A549 (cell line): ENCODE measurements around the gene EML4. TPM values are rescaled to one million over a fixed set of nuclear protein-coding genes. Genes with fewer than 3 reads are reported as not detected.
A peak's percentile ranks its signal among the peaks of the same experiment; 100 is the strongest.

Experiments
- ATAC-seq, 2 experiments: fragments of 200-7000 bp in 1 of 2; fragments of >200 bp in 1 of 2; cut with Nextera tagmentation in 1 of 2; cut with Tn5 transposase in 1 of 2; 3 replicates each; pipeline versions ENCODE4 v1.8.0 to v1.9.1; 2018 to 2020; ENCODE audit warnings: mild to moderate bottlenecking in 1 of 2, moderate library complexity in 1 of 2
- CTCF ChIA-PET: fragments of 300-600 bp; sonication (Branson Sonifier 250); formaldehyde crosslinking; extraction: SDS; loops from one replicate; lab custom pipeline; 2021; ENCODE audit warnings: antibody characterized with exemption, inconsistent platforms; lab: Yijun Ruan, JAX
- POLR2A ChIA-PET: fragments of 350-600 bp; formaldehyde crosslinking; extraction: SDS; loops from one replicate; lab custom pipeline; 2021; ENCODE audit warnings: antibody characterized with exemption, inconsistent platforms; lab: Yijun Ruan, JAX
- DNase-seq, 2 experiments: peaks; one replicate each; pipeline versions ENCODE4 v3.0.0 to v3.0.0-alpha.2; 2011 to 2016; ENCODE audit warnings: low read depth in 1 of 2, low spot score in 1 of 2
- FAIRE-seq: peaks from 2 replicates; lab custom pipeline; 2011; peaks lifted over from hg19 to GRCh38; lab: Jason Lieb, UNC
- H3K27ac ChIP-seq, 2 experiments: fragments of >200 bp; sonication (Bioruptor Twin); formaldehyde crosslinking; 3 replicates each; pipeline ENCODE4 v1.5.1; 2016 to 2017
- H3K4me1 ChIP-seq: fragments of >200 bp; sonication (Bioruptor Twin); formaldehyde crosslinking; 3 replicates; pipeline ENCODE4 v1.6.1; 2016
- H3K4me2 ChIP-seq: fragments of >200 bp; sonication (Bioruptor Twin); formaldehyde crosslinking; 3 replicates; pipeline ENCODE4 v1.6.1; 2016
- H3K4me3 ChIP-seq: fragments of >200 bp; sonication (Bioruptor Twin); formaldehyde crosslinking; 3 replicates; pipeline ENCODE4 v1.5.1; 2016
- H3K9me3 ChIP-seq: fragments of >200 bp; sonication (Bioruptor Twin); formaldehyde crosslinking; 3 replicates; pipeline ENCODE4 v1.6.1; 2016
- CHD4 ChIP-seq: fragments of 200-600 bp; sonication (generic); IDR thresholded peaks from 2 replicates; pipeline ENCODE4 v1.6.1; 2016; ENCODE audit warnings: antibody characterized with exemption, mild to moderate bottlenecking, borderline replicate concordance
- EHF ChIP-seq: fragments of 250-450 bp; sonication (Bioruptor Pico); IDR thresholded peaks from 2 replicates; pipeline ENCODE4 v1.5.0; 2020; ENCODE audit warnings: mild to moderate bottlenecking
- FOSB ChIP-seq: fragments of 250-450 bp; sonication (Bioruptor Pico); IDR thresholded peaks from 2 replicates; pipeline ENCODE4 v1.5.0; 2020; ENCODE audit warnings: mild to moderate bottlenecking, moderate library complexity
- FOSL2 ChIP-seq, 2 experiments: fragments of 450-650 bp in 1 of 2; fragments of >200 bp in 1 of 2; sonication (Bioruptor Twin) in 1 of 2; formaldehyde crosslinking; IDR thresholded peaks; 2 replicates each; pipeline versions ENCODE4 v1.5.0 to v1.6.1; 2016 to 2020; ENCODE audit warnings: mild to moderate bottlenecking in 1 of 2, moderate library complexity in 1 of 2
- GATA3 ChIP-seq: IDR thresholded peaks from 2 replicates; pipeline ENCODE4 v1.6.1; 2012; ENCODE audit warnings: borderline replicate concordance
- HDAC2 ChIP-seq: fragments of 200-600 bp; sonication (generic); IDR thresholded peaks from 2 replicates; pipeline ENCODE4 v1.6.1; 2016
- HES2 ChIP-seq: fragments of >200 bp; sonication (Bioruptor Twin); formaldehyde crosslinking; IDR thresholded peaks from 2 replicates; pipeline ENCODE4 v1.6.1; 2016
- HOXB13 ChIP-seq: fragments of 250-450 bp; sonication (Bioruptor Pico); IDR thresholded peaks from 2 replicates; pipeline ENCODE4 v1.5.0; 2020; ENCODE audit warnings: low read depth, mild to moderate bottlenecking, moderate library complexity
- JUN ChIP-seq, 2 experiments: fragments of >200 bp; sonication (Bioruptor Twin); formaldehyde crosslinking; IDR thresholded peaks; 2 replicates in 1 of 2; 3 replicates in 1 of 2; pipeline ENCODE4 v1.6.1; 2016 to 2017
- JUNB ChIP-seq: fragments of >200 bp; sonication (Bioruptor Twin); formaldehyde crosslinking; IDR thresholded peaks from 2 replicates; pipeline ENCODE4 v1.6.1; 2016
- KDM1A ChIP-seq: fragments of 200-600 bp; sonication (generic); IDR thresholded peaks from 2 replicates; pipeline ENCODE4 v1.6.1; 2016; ENCODE audit warnings: low read depth, mild to moderate bottlenecking
- MAZ ChIP-seq: fragments of 150-350 bp; IDR thresholded peaks from 2 replicates; pipeline ENCODE4 v1.6.1; 2014; ENCODE audit warnings: antibody characterized with exemption, low read depth, low read length, borderline replicate concordance
- NFE2L2 ChIP-seq: fragments of 150-350 bp; conservative IDR thresholded peaks from 2 replicates; pipeline ENCODE4 v1.6.1; 2014; ENCODE audit warnings: low read length
- NR3C1 ChIP-seq: fragments of >200 bp; sonication (Bioruptor Twin); formaldehyde crosslinking; IDR thresholded peaks from 3 replicates; pipeline ENCODE4 v1.6.1; 2017
- PBX3 ChIP-seq: IDR thresholded peaks from 2 replicates; pipeline ENCODE4 v1.6.1; 2012
- PHF8 ChIP-seq: fragments of 200-600 bp; sonication (generic); IDR thresholded peaks from 2 replicates; pipeline ENCODE4 v1.6.1; 2016; ENCODE audit warnings: low read depth, mild to moderate bottlenecking, antibody characterized with exemption, moderate library complexity, borderline replicate concordance
- POLR2AphosphoS2 ChIP-seq: conservative IDR thresholded peaks from 2 replicates; pipeline ENCODE4 v1.6.1; 2012; ENCODE audit warnings: low read length, improper control_type of control experiment, inconsistent platforms
- RAD21 ChIP-seq, 2 experiments: fragments of >200 bp in 1 of 2; sonication (Bioruptor Twin) in 1 of 2; formaldehyde crosslinking in 1 of 2; IDR thresholded peaks in 1 of 2; conservative IDR thresholded peaks in 1 of 2; 2 replicates in 1 of 2; 3 replicates in 1 of 2; pipeline ENCODE4 v1.6.1; 2012 to 2018; ENCODE audit warnings: inconsistent platforms in 1 of 2
- RARB ChIP-seq: fragments of 250-450 bp; sonication (Bioruptor Pico); IDR thresholded peaks from 2 replicates; pipeline ENCODE4 v1.8.0; 2021; ENCODE audit warnings: mild to moderate bottlenecking, moderate library complexity
- TP53 ChIP-seq: fragments of 250-450 bp; sonication (Bioruptor Pico); IDR thresholded peaks from 2 replicates; pipeline ENCODE4 v1.5.0; 2021; ENCODE audit warnings: mild to moderate bottlenecking, moderate library complexity
- ZC3H11A ChIP-seq: fragments of 450-650 bp; IDR thresholded peaks from 2 replicates; pipeline ENCODE4 v1.6.1; 2014; ENCODE audit warnings: antibody characterized with exemption, mild to moderate bottlenecking
- WGBS: methylation state at CpG from one replicate; pipeline ENCODE4 v1.1.6; 2017; ENCODE audit errors: missing lambda C conversion rate; 5-methylcytosine and 5-hydroxymethylcytosine counted together
- polyA plus RNA-seq, 4 experiments: library from polyadenylated mRNA; depleted of rRNA in 3 of 4; stranded (reverse); fragments of >200 nt; fragmentation: RNase III in 1 of 4; extraction: RNeasy Plus Mini Kit Qiagen cat#74134 plus additional on column Dnase treatment in 1 of 4; gene quantifications; 2 replicates in 3 of 4; 3 replicates in 1 of 4; pipeline ENCODE4 v1.2.3, GENCODE V29; 2011 to 2017
- TF ChIP-seq, protein P1 (sequence below): fragments of >200 bp; sonication (Bioruptor Twin); formaldehyde crosslinking; IDR thresholded peaks from 3 replicates; pipeline ENCODE4 v1.6.1; 2016
- TF ChIP-seq, protein P2 (sequence below): fragments of 150-350 bp; IDR thresholded peaks from 2 replicates; pipeline ENCODE4 v1.6.1; 2014; ENCODE audit warnings: low read depth, mild to moderate bottlenecking, low read length
- TF ChIP-seq, protein P3 (sequence below): IDR thresholded peaks from 2 replicates; pipeline ENCODE4 v1.6.1; 2012; ENCODE audit warnings: low read depth, borderline replicate concordance

Gene EML4
- polyA plus RNA-seq, 2 of the 4 experiments (the other 2 are of a cell fraction) = 34.6 to 130 TPM

GRCh38 chr2:42135381-42136312 is 33.5 kb upstream of the EML4 start (continued):
- TF ChIP-seq, protein P1, sequence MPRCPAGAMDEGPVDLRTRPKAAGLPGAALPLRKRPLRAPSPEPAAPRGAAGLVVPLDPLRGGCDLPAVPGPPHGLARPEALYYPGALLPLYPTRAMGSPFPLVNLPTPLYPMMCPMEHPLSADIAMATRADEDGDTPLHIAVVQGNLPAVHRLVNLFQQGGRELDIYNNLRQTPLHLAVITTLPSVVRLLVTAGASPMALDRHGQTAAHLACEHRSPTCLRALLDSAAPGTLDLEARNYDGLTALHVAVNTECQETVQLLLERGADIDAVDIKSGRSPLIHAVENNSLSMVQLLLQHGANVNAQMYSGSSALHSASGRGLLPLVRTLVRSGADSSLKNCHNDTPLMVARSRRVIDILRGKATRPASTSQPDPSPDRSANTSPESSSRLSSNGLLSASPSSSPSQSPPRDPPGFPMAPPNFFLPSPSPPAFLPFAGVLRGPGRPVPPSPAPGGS = no peak
- TF ChIP-seq HOXB13 (CRISPR knock-in tag) = no peak
- no peak for TF ChIP-seq FOSB (CRISPR knock-in tag)
- TF ChIP-seq RARB (CRISPR knock-in tag) = no peak
- no peak for TF ChIP-seq EHF (CRISPR knock-in tag)
- no peak for TF ChIP-seq CHD4
- TF ChIP-seq NR3C1 = no peak
- peak; percentile 95 for TF ChIP-seq GATA3
- TF ChIP-seq KDM1A = no peak
- TF ChIP-seq RAD21 (conservative IDR thresholded peaks at IDR 0.05 in 1 of 2, IDR thresholded peaks at IDR 0.05 in 1 of 2) = no peak; a peak in 1 of 5 replicates
- no peak for TF ChIP-seq PHF8
- TF ChIP-seq HDAC2 = no peak
- peak in 1 of 2 experiments; percentile 61; a peak in 3 of 5 replicates for TF ChIP-seq JUN (IDR thresholded peaks at IDR 0.05)
- no peak for TF ChIP-seq PBX3
- peak; percentile 47; the same call in 1 of the 2 replicates for TF ChIP-seq JUNB
- TF ChIP-seq HES2 = no peak
- TF ChIP-seq, protein P2, sequence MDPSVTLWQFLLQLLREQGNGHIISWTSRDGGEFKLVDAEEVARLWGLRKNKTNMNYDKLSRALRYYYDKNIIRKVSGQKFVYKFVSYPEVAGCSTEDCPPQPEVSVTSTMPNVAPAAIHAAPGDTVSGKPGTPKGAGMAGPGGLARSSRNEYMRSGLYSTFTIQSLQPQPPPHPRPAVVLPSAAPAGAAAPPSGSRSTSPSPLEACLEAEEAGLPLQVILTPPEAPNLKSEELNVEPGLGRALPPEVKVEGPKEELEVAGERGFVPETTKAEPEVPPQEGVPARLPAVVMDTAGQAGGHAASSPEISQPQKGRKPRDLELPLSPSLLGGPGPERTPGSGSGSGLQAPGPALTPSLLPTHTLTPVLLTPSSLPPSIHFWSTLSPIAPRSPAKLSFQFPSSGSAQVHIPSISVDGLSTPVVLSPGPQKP = no peak
- no peak for TF ChIP-seq ZC3H11A
- TF ChIP-seq POLR2AphosphoS2 = no peak
- TF ChIP-seq TP53 (CRISPR knock-in tag) = no peak

DNA sequence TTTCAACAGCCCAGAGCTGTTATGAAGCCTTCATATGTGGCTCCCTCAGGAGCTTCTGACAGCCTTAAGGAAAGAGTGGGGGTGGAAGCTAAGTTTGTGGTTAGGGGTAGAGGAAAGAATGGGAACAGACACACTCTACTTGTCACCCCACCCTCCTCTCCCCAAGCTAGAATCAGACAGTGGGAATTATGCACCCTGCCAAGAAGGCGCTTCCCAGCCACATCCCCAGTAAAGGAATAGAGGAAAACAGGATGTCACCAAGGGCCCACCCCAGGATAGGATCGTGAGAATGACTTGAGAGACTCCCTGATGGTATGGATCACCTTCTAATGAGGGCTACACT is 32.4 kb upstream of the EML4 start:
- ATAC-seq = no peak
- no peaks in the 10 kb centered on the region for H3K9me3 ChIP-seq
- CTCF ChIA-PET = interaction anchor here (0.5 to 5.3 kb wide), 7 partner anchors 34 to 283 kb away, joined by 3 to 25 read pairs (median 4); no protein-coding TSS in a partner anchor
- WGBS = 22% methylated on average over 2 of the region's 2 CpGs
- peak overlapping the region; percentile 51 for H3K4me2 ChIP-seq
- POLR2A ChIA-PET = no interaction called here
- DNase-seq = peak in 1 of 2 experiments; percentile 18
- no peak for TF ChIP-seq MAZ
- TF ChIP-seq NFE2L2 = no peak
- TF ChIP-seq FOSL2 (IDR thresholded peaks at IDR 0.05) = no peak
- TF ChIP-seq FOSL2 (CRISPR knock-in tag; IDR thresholded peaks at IDR 0.05) = 0 out of 2 replicates have a peak, but pooled peaks have one; percentile 12
- TF ChIP-seq, protein P3, sequence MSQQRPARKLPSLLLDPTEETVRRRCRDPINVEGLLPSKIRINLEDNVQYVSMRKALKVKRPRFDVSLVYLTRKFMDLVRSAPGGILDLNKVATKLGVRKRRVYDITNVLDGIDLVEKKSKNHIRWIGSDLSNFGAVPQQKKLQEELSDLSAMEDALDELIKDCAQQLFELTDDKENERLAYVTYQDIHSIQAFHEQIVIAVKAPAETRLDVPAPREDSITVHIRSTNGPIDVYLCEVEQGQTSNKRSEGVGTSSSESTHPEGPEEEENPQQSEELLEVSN = no peak
- no peak for TF ChIP-seq JUN (IDR thresholded peaks at IDR 0.05)
- H3K4me1 ChIP-seq = peaks cover 91% of the 10 kb centered on the region
- no peak for FAIRE-seq
- H3K27ac ChIP-seq = peak overlapping the region; percentile 62 to 87
- H3K4me3 ChIP-seq = no peak overlapping the region
